ENCODE data around the gene CEPT1. TPM values are rescaled to one million over a fixed set of nuclear protein-coding genes. Genes with fewer than 3 reads are reported as not detected.

Gene CEPT1
- total and polyA plus RNA-seq, 2 of the 13 experiments (the other 11 are each of a cell fraction or from before 2014, with no cell fraction given): 35.7 to 48.2 TPM

- TF ChIP-seq ZBTB26 (CRISPR knock-in tag; IDR thresholded peaks at IDR 0.05; ENCODE audit: borderline replicate concordance) (no peak), FLYWCH1 (CRISPR knock-in tag; IDR thresholded peaks at IDR 0.05) (no peak), CHCHD3 (CRISPR knock-in tag; IDR thresholded peaks at IDR 0.05) (no peak), KLF13 (CRISPR knock-in tag; IDR thresholded peaks at IDR 0.05) (no peak), ZNF552 (CRISPR knock-in tag; IDR thresholded peaks at IDR 0.05; ENCODE audit: borderline replicate concordance) (no peak), HINFP (CRISPR knock-in tag; IDR thresholded peaks at IDR 0.05; ENCODE audit: low read depth) (no peak), ZNF614 (CRISPR knock-in tag; IDR thresholded peaks at IDR 0.05; ENCODE audit: borderline replicate concordance) (no peak), NFKBIZ (CRISPR knock-in tag; IDR thresholded peaks at IDR 0.05) (no peak), LCORL (IDR thresholded peaks at IDR 0.05) (no peak), LCORL (CRISPR knock-in tag; IDR thresholded peaks at IDR 0.05) (no peak), NCOA1 (CRISPR knock-in tag; IDR thresholded peaks at IDR 0.05) (no peak), ZNF788 (CRISPR knock-in tag; IDR thresholded peaks at IDR 0.05; ENCODE audit: borderline replicate concordance) (no peak), ZSCAN25 (CRISPR knock-in tag; IDR thresholded peaks at IDR 0.05) (no peak), POGK (CRISPR knock-in tag; conservative IDR thresholded peaks at IDR 0.05) (0 out of 2 replicates have a peak, but pooled peaks have one; percentile 33), SRSF4 (IDR thresholded peaks at IDR 0.05; ENCODE audit: low read depth, low read length, poor library complexity, severe bottlenecking) (no peak), HOXA5 (CRISPR knock-in tag; IDR thresholded peaks at IDR 0.05) (no peak), ZNF343 (CRISPR knock-in tag; IDR thresholded peaks at IDR 0.05) (no peak), RORA (CRISPR knock-in tag; IDR thresholded peaks at IDR 0.05) (no peak), TCF7L2 (IDR thresholded peaks at IDR 0.05; ENCODE audit: low read depth, low read length) (no peak), RELA (CRISPR knock-in tag; IDR thresholded peaks at IDR 0.05) (no peak), ZNF740 (CRISPR knock-in tag; IDR thresholded peaks at IDR 0.05) (no peak), PCBP2 (optimal IDR thresholded peaks at IDR 0.05; ENCODE audit: low read depth, low read length, poor library complexity, severe bottlenecking) (no peak), ZBTB37 (CRISPR knock-in tag; IDR thresholded peaks at IDR 0.05) (no peak), REPIN1 (CRISPR knock-in tag; IDR thresholded peaks at IDR 0.05; ENCODE audit: borderline replicate concordance, low read depth) (no peak), JDP2 (CRISPR knock-in tag; IDR thresholded peaks at IDR 0.05; ENCODE audit: borderline replicate concordance) (no peak)
These were observed 82.5 kb downstream of the CEPT1 start (continued) for GRCh38 chr1:111222308-111223125.

Measured in HepG2 (cell line).